HEK293 (cell line): ENCODE results near the gene MORN1.

Source experiments
- CTCF ChIA-PET: fragments of 350-600 bp; formaldehyde crosslinking; extraction: SDS; loops from one replicate; lab custom pipeline; 2021; ENCODE audit warnings: antibody characterized with exemption; lab: Yijun Ruan, JAX
- POLR2A ChIA-PET: fragments of 300-600 bp; formaldehyde crosslinking; extraction: SDS; loops from one replicate; lab custom pipeline; 2020; ENCODE audit warnings: antibody characterized with exemption, inconsistent platforms; lab: Yijun Ruan, JAX
- H3K27ac ChIP-seq: fragments of 200-500 bp; sonication (Bioruptor generic); 2 replicates; pipeline ENCODE4 v1.5.1; 2014; ENCODE audit warnings: low read depth, low read length, control low read depth, inconsistent platforms; ENCODE audit errors: extremely low read depth
- H3K36me3 ChIP-seq, 2 experiments: fragments of 200-500 bp in 1 of 2; sonication (Bioruptor generic) in 1 of 2; 1 replicate in 1 of 2; 2 replicates in 1 of 2; pipeline ENCODE4 v1.5.1; 2014 to 2017; ENCODE audit warnings: inconsistent platforms in 2 of 2, low read length in 2 of 2; ENCODE audit not compliant: control insufficient read depth in 2 of 2, insufficient read depth in 1 of 2
- H3K4me1 ChIP-seq: fragments of 200-500 bp; sonication (Bioruptor generic); 2 replicates; pipeline ENCODE4 v1.5.1; 2014; ENCODE audit warnings: mild to moderate bottlenecking, low read length, inconsistent platforms; ENCODE audit not compliant: control insufficient read depth, insufficient read depth
- H3K4me3 ChIP-seq: 2 replicates; pipeline ENCODE4 v1.5.1; 2011; ENCODE audit warnings: low read depth, mild to moderate bottlenecking, control low read depth, low read length, moderate library complexity
- H3K9me3 ChIP-seq: fragments of 200-500 bp; sonication (Bioruptor generic); 2 replicates; pipeline ENCODE4 v1.5.1; 2014; ENCODE audit warnings: low read depth, low read length, inconsistent platforms; ENCODE audit not compliant: control insufficient read depth, insufficient read depth
- EGR2 ChIP-seq: fragments of 450-650 bp; formaldehyde crosslinking; IDR thresholded peaks from 2 replicates; pipeline ENCODE4 v1.5.1; 2016; ENCODE audit warnings: low read depth, missing biosample characterization, missing genetic modification characterization
- HOXA7 ChIP-seq: sonication (generic); formaldehyde crosslinking; IDR thresholded peaks from 2 replicates; pipeline ENCODE4 v1.8.1; 2022; ENCODE audit warnings: missing genetic modification reagents, borderline replicate concordance
- KLF10 ChIP-seq: fragments of 450-650 bp; IDR thresholded peaks from 2 replicates; pipeline ENCODE4 v1.5.1; 2018; ENCODE audit warnings: missing biosample characterization, mild to moderate bottlenecking, missing genetic modification characterization
- MEIS1 ChIP-seq: sonication (generic); formaldehyde crosslinking; IDR thresholded peaks from 2 replicates; pipeline ENCODE4 v1.8.1; 2022; ENCODE audit warnings: missing genetic modification reagents, mild to moderate bottlenecking, borderline replicate concordance
- RBAK ChIP-seq: fragments of 450-650 bp; formaldehyde crosslinking; IDR thresholded peaks from 2 replicates; pipeline ENCODE4 v1.5.1; 2016; ENCODE audit warnings: missing biosample characterization, missing genetic modification characterization
- ZNF112 ChIP-seq: fragments of 450-650 bp; formaldehyde crosslinking; IDR thresholded peaks from 2 replicates; pipeline ENCODE4 v1.5.0; 2017; ENCODE audit warnings: missing biosample characterization, missing genetic modification characterization
- ZNF138 ChIP-seq: fragments of 450-650 bp; formaldehyde crosslinking; IDR thresholded peaks from 2 replicates; pipeline ENCODE4 v1.5.1; 2016; ENCODE audit warnings: missing biosample characterization, missing genetic modification characterization, borderline replicate concordance
- ZNF266 ChIP-seq: fragments of 450-650 bp; formaldehyde crosslinking; IDR thresholded peaks from 2 replicates; pipeline ENCODE4 v1.5.1; 2016; ENCODE audit warnings: missing biosample characterization, missing genetic modification characterization, low read depth
- ZNF391 ChIP-seq: fragments of 450-650 bp; formaldehyde crosslinking; IDR thresholded peaks from 2 replicates; pipeline ENCODE4 v1.5.1; 2016; ENCODE audit warnings: low read depth, missing biosample characterization, missing genetic modification characterization, borderline replicate concordance
- ZNF76 ChIP-seq: fragments of 450-650 bp; formaldehyde crosslinking; IDR thresholded peaks from 2 replicates; pipeline ENCODE4; 2016; ENCODE audit warnings: low read depth, missing biosample characterization, missing genetic modification characterization, borderline replicate concordance
- ZNF830 ChIP-seq: fragments of 450-650 bp; IDR thresholded peaks from 2 replicates; pipeline ENCODE4 v1.5.0; 2018; ENCODE audit warnings: missing biosample characterization, missing genetic modification characterization, low read depth, mild to moderate bottlenecking, moderate library complexity
- ZXDB ChIP-seq: fragments of 450-650 bp; formaldehyde crosslinking; IDR thresholded peaks from 2 replicates; pipeline ENCODE4 v1.5.1; 2016; ENCODE audit warnings: missing biosample characterization, missing genetic modification characterization
- TF ChIP-seq, protein P1 (sequence below): fragments of 450-650 bp; formaldehyde crosslinking; IDR thresholded peaks from 2 replicates; pipeline ENCODE4 v1.5.1; 2016; ENCODE audit warnings: missing biosample characterization, missing genetic modification characterization
- TF ChIP-seq, protein P2 (sequence below): fragments of 450-650 bp; formaldehyde crosslinking; IDR thresholded peaks from 2 replicates; pipeline ENCODE4 v1.5.1; 2017; ENCODE audit warnings: missing biosample characterization, missing genetic modification characterization
- TF ChIP-seq, protein P3 (sequence below): fragments of 450-650 bp; formaldehyde crosslinking; IDR thresholded peaks from 2 replicates; pipeline ENCODE4 v1.5.1; 2016; ENCODE audit warnings: missing biosample characterization, missing genetic modification characterization, low read depth
- TF ChIP-seq, protein P4 (sequence below): fragments of 450-650 bp; formaldehyde crosslinking; IDR thresholded peaks from 2 replicates; pipeline ENCODE4 v1.5.1; 2017; ENCODE audit warnings: missing biosample characterization, mild to moderate bottlenecking, missing genetic modification characterization, moderate library complexity
- TF ChIP-seq, protein P5 (sequence below): fragments of 450-650 bp; IDR thresholded peaks from 2 replicates; pipeline ENCODE4 v1.5.1; 2018; ENCODE audit warnings: missing biosample characterization, mild to moderate bottlenecking, missing genetic modification characterization
- TF ChIP-seq, protein P6 (sequence below): fragments of 450-650 bp; formaldehyde crosslinking; IDR thresholded peaks from 2 replicates; pipeline ENCODE4 v1.5.1; 2016; ENCODE audit warnings: missing biosample characterization, missing genetic modification characterization
- TF ChIP-seq, protein P7 (sequence below): fragments of 450-650 bp; formaldehyde crosslinking; IDR thresholded peaks from 2 replicates; pipeline ENCODE4 v1.5.1; 2016; ENCODE audit warnings: missing biosample characterization, missing genetic modification characterization

Gene MORN1

DNA sequence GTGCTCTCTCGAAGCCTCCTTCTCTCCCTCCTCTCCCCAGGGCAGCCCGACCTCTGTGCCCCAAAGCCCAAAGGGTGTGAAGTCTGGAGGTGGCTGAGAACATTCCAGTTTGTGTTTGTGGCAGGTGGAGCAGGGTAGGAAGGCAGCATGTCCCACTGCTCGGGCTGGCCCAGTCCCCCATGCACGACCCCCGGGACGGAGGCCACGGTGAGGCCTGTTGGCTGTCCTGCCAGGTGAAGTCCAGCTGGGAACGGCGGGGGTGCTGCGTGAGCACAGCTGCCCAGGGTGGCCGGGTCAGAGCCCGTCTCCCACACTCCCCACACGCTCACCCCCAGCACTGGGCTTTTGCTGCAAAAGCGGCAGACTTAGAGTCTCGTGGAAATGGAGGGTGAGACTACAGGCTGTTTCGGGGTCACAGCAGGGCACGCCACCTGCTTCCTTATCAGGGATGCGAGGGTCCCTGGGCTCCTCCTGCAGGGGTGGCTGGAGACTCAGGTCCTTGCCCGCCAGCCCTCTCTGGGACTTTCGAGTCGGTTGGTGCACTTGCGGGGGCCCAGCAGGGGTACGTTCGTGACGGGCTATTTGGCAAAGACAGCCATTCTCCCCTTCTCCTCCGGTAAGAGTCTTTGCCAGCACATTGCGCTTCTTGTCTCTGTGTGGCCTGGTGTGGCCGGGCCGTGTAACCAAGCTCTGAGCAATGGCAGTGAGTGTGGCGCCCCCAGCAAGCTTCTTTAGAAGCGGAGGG, 40.3 kb downstream of the MORN1 start:
- ChIA-PET CTCF (no interaction called here), POLR2A (no interaction called here)
- no peak overlapping the region for H3K27ac ChIP-seq
- TF ChIP-seq, protein P1, sequence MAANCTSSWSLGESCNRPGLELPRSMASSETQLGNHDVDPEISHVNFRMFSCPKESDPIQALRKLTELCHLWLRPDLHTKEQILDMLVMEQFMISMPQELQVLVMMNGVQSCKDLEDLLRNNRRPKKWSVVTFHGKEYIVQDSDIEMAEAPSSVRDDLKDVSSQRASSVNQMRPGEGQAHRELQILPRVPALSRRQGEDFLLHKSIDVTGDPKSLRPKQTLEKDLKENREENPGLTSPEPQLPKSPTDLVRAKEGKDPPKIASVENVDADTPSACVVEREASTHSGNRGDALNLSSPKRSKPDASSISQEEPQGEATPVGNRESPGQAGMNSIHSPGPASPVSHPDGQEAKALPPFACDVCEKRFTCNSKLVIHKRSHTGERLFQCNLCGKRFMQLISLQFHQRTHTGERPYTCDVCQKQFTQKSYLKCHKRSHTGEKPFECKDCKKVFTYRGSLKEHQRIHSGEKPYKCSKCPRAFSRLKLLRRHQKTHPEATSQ (tag by site-specific recombination), result no peak
- H3K4me1 ChIP-seq, result no peaks in the 10 kb centered on the region
- H3K4me3 ChIP-seq, result no peak overlapping the region
- H3K36me3 ChIP-seq, result no peaks in the 10 kb centered on the region
- H3K9me3 ChIP-seq, result no peaks in the 10 kb centered on the region

DNA sequence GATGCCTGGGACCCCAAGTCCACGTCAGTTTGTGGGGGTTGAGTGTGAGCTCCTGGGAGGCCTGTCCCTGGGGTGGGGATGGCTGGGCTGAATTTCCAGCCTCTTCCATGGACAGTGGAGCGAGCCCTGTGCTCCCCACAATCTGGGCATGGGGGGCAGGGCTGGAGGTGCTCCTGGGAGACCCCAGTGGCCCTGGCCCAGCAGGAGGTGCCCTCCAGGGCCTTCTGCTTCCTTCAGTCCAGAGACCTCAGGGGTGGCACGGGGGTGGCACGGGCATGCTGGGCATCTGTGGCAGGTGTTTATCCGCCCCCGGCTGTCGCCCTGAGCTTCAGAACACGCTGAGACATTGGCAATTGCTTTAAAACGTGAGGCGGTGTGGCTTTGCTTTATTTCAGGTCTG, 40.9 kb downstream of the MORN1 start:
- H3K9me3 ChIP-seq, result no peaks in the 10 kb centered on the region
- H3K27ac ChIP-seq, result no peak overlapping the region
- no peaks in the 10 kb centered on the region for H3K4me1 ChIP-seq
- CTCF ChIA-PET, result no interaction called here
- H3K4me3 ChIP-seq, result no peak overlapping the region
- H3K36me3 ChIP-seq, result no peaks in the 10 kb centered on the region
- POLR2A ChIA-PET, result no interaction called here
- no peak for TF ChIP-seq ZXDB (tag by site-specific recombination)
- TF ChIP-seq ZNF138 (tag by site-specific recombination), result no peak
- TF ChIP-seq ZNF391 (tag by site-specific recombination), result no peak
- no peak for TF ChIP-seq ZNF112
- TF ChIP-seq, protein P2, sequence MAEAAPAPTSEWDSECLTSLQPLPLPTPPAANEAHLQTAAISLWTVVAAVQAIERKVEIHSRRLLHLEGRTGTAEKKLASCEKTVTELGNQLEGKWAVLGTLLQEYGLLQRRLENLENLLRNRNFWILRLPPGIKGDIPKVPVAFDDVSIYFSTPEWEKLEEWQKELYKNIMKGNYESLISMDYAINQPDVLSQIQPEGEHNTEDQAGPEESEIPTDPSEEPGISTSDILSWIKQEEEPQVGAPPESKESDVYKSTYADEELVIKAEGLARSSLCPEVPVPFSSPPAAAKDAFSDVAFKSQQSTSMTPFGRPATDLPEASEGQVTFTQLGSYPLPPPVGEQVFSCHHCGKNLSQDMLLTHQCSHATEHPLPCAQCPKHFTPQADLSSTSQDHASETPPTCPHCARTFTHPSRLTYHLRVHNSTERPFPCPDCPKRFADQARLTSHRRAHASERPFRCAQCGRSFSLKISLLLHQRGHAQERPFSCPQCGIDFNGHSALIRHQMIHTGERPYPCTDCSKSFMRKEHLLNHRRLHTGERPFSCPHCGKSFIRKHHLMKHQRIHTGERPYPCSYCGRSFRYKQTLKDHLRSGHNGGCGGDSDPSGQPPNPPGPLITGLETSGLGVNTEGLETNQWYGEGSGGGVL, result no peak
- no peak for TF ChIP-seq RBAK (tag by site-specific recombination)
- TF ChIP-seq, protein P3, sequence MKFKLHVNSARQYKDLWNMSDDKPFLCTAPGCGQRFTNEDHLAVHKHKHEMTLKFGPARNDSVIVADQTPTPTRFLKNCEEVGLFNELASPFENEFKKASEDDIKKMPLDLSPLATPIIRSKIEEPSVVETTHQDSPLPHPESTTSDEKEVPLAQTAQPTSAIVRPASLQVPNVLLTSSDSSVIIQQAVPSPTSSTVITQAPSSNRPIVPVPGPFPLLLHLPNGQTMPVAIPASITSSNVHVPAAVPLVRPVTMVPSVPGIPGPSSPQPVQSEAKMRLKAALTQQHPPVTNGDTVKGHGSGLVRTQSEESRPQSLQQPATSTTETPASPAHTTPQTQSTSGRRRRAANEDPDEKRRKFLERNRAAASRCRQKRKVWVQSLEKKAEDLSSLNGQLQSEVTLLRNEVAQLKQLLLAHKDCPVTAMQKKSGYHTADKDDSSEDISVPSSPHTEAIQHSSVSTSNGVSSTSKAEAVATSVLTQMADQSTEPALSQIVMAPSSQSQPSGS (tag by site-specific recombination), result no peak
- no peak for TF ChIP-seq MEIS1 (CRISPR knock-in tag)
- TF ChIP-seq, protein P4, sequence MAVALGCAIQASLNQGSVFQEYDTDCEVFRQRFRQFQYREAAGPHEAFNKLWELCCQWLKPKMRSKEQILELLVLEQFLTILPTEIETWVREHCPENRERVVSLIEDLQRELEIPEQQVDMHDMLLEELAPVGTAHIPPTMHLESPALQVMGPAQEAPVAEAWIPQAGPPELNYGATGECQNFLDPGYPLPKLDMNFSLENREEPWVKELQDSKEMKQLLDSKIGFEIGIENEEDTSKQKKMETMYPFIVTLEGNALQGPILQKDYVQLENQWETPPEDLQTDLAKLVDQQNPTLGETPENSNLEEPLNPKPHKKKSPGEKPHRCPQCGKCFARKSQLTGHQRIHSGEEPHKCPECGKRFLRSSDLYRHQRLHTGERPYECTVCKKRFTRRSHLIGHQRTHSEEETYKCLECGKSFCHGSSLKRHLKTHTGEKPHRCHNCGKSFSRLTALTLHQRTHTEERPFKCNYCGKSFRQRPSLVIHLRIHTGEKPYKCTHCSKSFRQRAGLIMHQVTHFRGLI, result no peak
- TF ChIP-seq EGR2 (tag by site-specific recombination), result no peak
- TF ChIP-seq ZNF266, result no peak
- no peak for TF ChIP-seq ZNF76 (tag by site-specific recombination)
- TF ChIP-seq, protein P1 (tag by site-specific recombination), result no peak
- TF ChIP-seq KLF10 (tag by site-specific recombination), result no peak
- TF ChIP-seq, protein P5, sequence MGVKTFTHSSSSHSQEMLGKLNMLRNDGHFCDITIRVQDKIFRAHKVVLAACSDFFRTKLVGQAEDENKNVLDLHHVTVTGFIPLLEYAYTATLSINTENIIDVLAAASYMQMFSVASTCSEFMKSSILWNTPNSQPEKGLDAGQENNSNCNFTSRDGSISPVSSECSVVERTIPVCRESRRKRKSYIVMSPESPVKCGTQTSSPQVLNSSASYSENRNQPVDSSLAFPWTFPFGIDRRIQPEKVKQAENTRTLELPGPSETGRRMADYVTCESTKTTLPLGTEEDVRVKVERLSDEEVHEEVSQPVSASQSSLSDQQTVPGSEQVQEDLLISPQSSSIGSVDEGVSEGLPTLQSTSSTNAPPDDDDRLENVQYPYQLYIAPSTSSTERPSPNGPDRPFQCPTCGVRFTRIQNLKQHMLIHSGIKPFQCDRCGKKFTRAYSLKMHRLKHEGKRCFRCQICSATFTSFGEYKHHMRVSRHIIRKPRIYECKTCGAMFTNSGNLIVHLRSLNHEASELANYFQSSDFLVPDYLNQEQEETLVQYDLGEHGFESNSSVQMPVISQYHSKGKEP (tag by site-specific recombination), result no peak
- TF ChIP-seq, protein P6, sequence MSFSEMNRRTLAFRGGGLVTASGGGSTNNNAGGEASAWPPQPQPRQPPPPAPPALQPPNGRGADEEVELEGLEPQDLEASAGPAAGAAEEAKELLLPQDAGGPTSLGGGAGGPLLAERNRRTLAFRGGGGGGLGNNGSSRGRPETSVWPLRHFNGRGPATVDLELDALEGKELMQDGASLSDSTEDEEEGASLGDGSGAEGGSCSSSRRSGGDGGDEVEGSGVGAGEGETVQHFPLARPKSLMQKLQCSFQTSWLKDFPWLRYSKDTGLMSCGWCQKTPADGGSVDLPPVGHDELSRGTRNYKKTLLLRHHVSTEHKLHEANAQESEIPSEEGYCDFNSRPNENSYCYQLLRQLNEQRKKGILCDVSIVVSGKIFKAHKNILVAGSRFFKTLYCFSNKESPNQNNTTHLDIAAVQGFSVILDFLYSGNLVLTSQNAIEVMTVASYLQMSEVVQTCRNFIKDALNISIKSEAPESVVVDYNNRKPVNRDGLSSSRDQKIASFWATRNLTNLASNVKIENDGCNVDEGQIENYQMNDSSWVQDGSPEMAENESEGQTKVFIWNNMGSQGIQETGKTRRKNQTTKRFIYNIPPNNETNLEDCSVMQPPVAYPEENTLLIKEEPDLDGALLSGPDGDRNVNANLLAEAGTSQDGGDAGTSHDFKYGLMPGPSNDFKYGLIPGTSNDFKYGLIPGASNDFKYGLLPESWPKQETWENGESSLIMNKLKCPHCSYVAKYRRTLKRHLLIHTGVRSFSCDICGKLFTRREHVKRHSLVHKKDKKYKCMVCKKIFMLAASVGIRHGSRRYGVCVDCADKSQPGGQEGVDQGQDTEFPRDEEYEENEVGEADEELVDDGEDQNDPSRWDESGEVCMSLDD (tag by site-specific recombination), result no peak
- TF ChIP-seq, protein P7, sequence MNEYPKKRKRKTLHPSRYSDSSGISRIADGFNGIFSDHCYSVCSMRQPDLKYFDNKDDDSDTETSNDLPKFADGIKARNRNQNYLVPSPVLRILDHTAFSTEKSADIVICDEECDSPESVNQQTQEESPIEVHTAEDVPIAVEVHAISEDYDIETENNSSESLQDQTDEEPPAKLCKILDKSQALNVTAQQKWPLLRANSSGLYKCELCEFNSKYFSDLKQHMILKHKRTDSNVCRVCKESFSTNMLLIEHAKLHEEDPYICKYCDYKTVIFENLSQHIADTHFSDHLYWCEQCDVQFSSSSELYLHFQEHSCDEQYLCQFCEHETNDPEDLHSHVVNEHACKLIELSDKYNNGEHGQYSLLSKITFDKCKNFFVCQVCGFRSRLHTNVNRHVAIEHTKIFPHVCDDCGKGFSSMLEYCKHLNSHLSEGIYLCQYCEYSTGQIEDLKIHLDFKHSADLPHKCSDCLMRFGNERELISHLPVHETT (tag by site-specific recombination), result no peak
- no peak for TF ChIP-seq HOXA7 (CRISPR knock-in tag)
- TF ChIP-seq ZNF830 (tag by site-specific recombination), result no peak
